ACHN (cell line): ENCODE data around the gene TEX30.

Experiments
- DNase-seq: peaks from one replicate; pipeline ENCODE4 v3.0.0-alpha.2; 2015
- in situ Hi-C: cut with HindIII; loops from 2 replicates; pipeline ENCODE4 v1.10.0; 2017; ENCODE audit warnings: low sequenced_read_pairs, low pct_ligation_motif_present, low pct_unique_long_range_greater_than_20kb

Gene TEX30

DNA sequence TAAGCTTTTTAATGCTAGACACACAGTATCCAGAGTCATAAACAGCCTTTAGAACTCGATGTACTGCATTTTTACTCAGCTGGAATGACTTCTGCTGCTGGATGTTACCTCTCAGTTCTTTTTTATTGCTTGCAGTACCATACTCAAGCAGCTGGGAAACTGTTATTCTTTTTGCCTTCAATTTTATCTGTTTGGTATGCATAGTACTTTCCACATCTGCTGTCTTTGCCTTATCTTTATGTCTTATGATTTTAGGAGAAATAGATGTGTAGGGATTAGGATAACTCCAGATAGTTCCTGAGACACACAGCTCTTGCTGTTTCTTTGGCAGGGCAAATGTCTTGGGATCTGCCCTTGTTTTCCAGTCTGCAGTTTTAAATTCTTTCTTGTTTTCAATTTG, 31.5 kb downstream of the TEX30 start:
- in situ Hi-C loops = no loop called here
- no peak for DNase-seq

DNA sequence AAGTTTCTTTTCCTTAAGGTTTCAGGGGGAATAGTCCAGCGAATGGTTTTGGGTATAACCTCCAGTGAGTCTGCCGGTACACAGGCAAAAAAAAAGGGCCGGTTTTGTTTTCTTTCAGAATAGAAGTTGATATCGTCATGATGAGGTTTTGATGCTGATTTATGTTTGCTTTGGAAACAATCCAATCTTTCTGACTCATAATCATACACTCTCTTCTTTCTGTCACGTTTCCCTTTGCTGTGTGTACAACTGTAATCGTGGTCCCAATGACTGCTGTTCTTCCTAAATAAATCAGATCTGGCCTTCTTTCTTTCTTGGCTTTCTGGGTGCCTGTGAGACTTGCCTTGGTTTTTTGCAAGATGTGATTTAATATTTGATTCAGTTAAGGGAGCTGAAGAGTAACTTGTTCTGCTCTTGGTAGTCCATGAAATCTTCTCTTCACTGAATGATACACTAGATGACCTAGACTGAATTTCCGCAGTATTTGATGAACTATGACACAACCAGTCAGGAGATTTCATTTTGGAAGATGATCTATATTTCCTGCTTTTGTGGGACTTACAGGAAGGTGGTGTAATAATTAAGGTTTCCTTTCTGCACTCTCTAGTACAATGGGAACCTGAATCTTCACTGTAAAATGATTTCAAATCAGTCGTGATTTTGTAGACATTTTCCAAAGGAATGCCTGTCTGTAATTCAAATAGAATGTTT, 43.9 kb downstream of the TEX30 start:
- DNase-seq = peak; percentile 58
- in situ Hi-C loops = no loop called here

GRCh38 chr13:102726430-102726829, 47.2 kb downstream of the TEX30 start:
- peak; percentile 14 for DNase-seq
- in situ Hi-C loops = no loop called here

- in situ Hi-C loops = no loop called here
- DNase-seq = peak; percentile 61
Observed at GRCh38 chr13:102724923-102725322, 48.7 kb downstream of the TEX30 start.

DNA sequence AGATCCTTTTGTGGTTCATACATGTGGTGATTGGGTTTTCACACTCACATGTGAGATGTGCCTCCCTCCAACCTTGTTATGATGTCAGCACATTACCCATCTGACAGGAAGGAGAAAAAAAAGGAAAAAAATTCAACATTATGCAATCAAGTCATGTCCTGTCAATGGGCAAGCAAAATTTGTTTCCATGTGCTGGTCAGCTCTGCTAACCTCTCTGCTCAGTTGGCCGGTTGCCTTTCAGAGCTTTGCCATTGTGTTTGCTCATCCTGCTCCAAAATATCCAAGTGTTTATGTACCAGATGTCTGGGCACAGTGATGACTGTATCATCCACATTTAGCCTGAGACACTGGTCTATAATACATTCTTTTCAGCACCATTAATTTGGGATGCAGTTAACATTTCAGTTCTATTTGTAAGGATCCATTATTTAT, 51.8 kb downstream of the TEX30 start:
- no peak for DNase-seq
- in situ Hi-C loops = no loop called here

- in situ Hi-C loops = no loop called here
- DNase-seq = no peak
Observed at GRCh38 chr13:102718746-102719145, 54.8 kb downstream of the TEX30 start.
